HG03064 (cell line): ENCODE results near the gene LGI4.

ENCODE experiments used
- ATAC-seq: cut with Tn5 transposase; IDR thresholded peaks from one replicate; pipeline ENCODE4 v1.9.1; 2021; ENCODE audit warnings: low read depth; ENCODE audit not compliant: unreplicated experiment

Gene LGI4

GRCh38 chr19:35090160-35090505, 44.7 kb downstream of the LGI4 start:
- no peak for ATAC-seq

GRCh38 chr19:35089554-35089953, 45.3 kb downstream of the LGI4 start:
- ATAC-seq = no peak

- no peak for ATAC-seq
Measured at GRCh38 chr19:35088131-35088913, 46.5 kb downstream of the LGI4 start.

- ATAC-seq = no peak
Measured at GRCh38 chr19:35087393-35087792, 47.5 kb downstream of the LGI4 start.

- no peak for ATAC-seq
Measured at GRCh38 chr19:35086455-35086854, 48.4 kb downstream of the LGI4 start.

- ATAC-seq = no peak
Measured at GRCh38 chr19:35085947-35086346, 48.9 kb downstream of the LGI4 start.

GRCh38 chr19:35084509-35084762, 50.4 kb downstream of the LGI4 start:
- ATAC-seq = no peak

- ATAC-seq = no peak
Measured at GRCh38 chr19:35083691-35084508, 51.0 kb downstream of the LGI4 start.

GRCh38 chr19:35081201-35081600, 53.7 kb downstream of the LGI4 start:
- ATAC-seq = no peak

- ATAC-seq = no peak
Measured at GRCh38 chr19:35080613-35081170, 54.2 kb downstream of the LGI4 start.

- no peak for ATAC-seq
Measured at GRCh38 chr19:35079826-35080225, 55.0 kb downstream of the LGI4 start.

GRCh38 chr19:35077411-35078223, 57.2 kb downstream of the LGI4 start:
- no peak for ATAC-seq

- no peak for ATAC-seq
Measured at GRCh38 chr19:35076657-35077056, 58.2 kb downstream of the LGI4 start.

GRCh38 chr19:35076026-35076370, 58.9 kb downstream of the LGI4 start:
- no peak for ATAC-seq

- ATAC-seq = no peak
Measured at GRCh38 chr19:35075202-35076025, 59.4 kb downstream of the LGI4 start.
